Colonic mucosa (tissue), 4 donors: Measurements from ENCODE around the gene EZH1. TPM values are rescaled to one million over a fixed set of nuclear protein-coding genes. Genes with fewer than 3 reads are reported as not detected.

Experiments
- DNase-seq: peaks from one replicate; pipeline ENCODE4 v3.0.0-alpha.2; 2020
- H3K27ac ChIP-seq: fragments of 200-600 bp; one replicate; pipeline ENCODE4 v1.8.0; 2021
- H3K27me3 ChIP-seq: fragments of 200-600 bp; one replicate; pipeline ENCODE4 v1.8.0; 2021
- H3K36me3 ChIP-seq: fragments of 200-600 bp; one replicate; pipeline ENCODE4 v1.8.0; 2021
- H3K4me1 ChIP-seq: fragments of 200-600 bp; one replicate; pipeline ENCODE4 v1.8.0; 2021; ENCODE audit warnings: mild to moderate bottlenecking
- H3K4me3 ChIP-seq: fragments of 200-600 bp; one replicate; pipeline ENCODE4 v1.8.0; 2021
- H3K9ac ChIP-seq, 2 donors: one replicate each; pipeline ENCODE4 v1.7.0; 2013; ENCODE audit warnings: control low read depth in 2 of 2, low read depth in 2 of 2, low read length in 2 of 2
- H3K9me3 ChIP-seq: fragments of 200-600 bp; one replicate; pipeline ENCODE4 v1.8.0; 2021
- CTCF ChIP-seq: fragments of 200-600 bp; IDR thresholded peaks from one replicate; pipeline ENCODE4 v1.8.0; 2022; ENCODE audit warnings: antibody characterized with exemption, mild to moderate bottlenecking
- intact Hi-C: fragments of 100-400 bp; cut with DNase I; formaldehyde crosslinking; loops from one replicate; pipeline ENCODE4 v1.14.1; 2022
- total RNA-seq, 2 donors: library from RNA; stranded (reverse); fragmentation: NEBNext Ultra II Directional in 1 of 2; extraction: Animal tissue kit (Norgen Biotek cat#: 25700) in 1 of 2; gene quantifications; one replicate each; pipeline ENCODE4 v1.2.1, GENCODE V29; 2021
- donor health status: healthy.
- donor health status: DM: no; HTN: no; CAD: no.
- donor health status: DM: no; HTN: no; CAD: no.

EZH1 gene
- total RNA-seq, 2 donors from 2014 or later, result 15.9 to 20.3 TPM

DNA sequence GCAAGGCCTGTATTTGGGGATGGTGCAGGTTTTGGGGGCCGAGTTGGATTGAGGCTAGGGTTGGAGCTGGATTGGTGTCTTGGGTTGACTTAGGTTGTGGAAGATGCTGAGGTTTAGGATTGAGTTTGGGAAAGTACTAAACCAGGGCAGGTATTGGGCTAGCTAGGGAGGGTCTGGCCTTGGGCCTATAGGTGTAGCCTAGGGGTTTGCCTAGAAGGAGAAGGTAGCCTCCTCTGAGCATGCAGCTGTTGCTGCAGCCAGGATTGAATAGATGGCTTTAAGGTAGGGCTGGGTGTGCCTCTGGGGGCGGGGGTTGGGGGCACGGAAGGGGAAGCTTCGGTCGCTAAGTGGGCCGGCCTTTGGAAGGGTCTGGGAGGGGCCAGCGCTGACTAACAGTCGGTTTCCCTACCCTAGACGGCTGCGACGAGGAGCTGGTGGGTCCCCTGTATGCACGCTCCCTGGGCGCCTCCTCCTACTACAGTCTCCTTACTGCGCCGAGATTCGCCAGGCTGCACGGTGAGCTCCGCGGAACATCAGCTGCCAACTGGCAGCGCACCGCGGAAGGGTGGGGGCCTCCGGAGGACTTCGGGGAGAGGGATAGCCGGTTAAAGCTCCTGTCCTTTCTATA, 61.3 kb downstream of the EZH1 start:
- H3K36me3 ChIP-seq, result no peaks in the 10 kb centered on the region
- peaks cover 31% of the 10 kb centered on the region for H3K4me1 ChIP-seq
- intact Hi-C loops, result loop anchor here (10.0 kb wide), 1 partner anchor 99 kb away; no protein-coding TSS in a partner anchor
- H3K27ac ChIP-seq, result peak overlapping the region; percentile 59
- no peak for TF ChIP-seq CTCF
- H3K4me3 ChIP-seq, result peak overlapping the region; percentile 37
- H3K27me3 ChIP-seq, result peaks cover 7% of the 10 kb centered on the region
- DNase-seq, result no peak
- no peaks in the 10 kb centered on the region for H3K9me3 ChIP-seq
- H3K9ac ChIP-seq, result peak overlapping the region; percentile 50 to 51

GRCh38 chr17:42682722-42683403, 62.0 kb downstream of the EZH1 start:
- Histone ChIP-seq H3K9ac (peak overlapping the region; percentile 50 to 51), H3K36me3 (no peaks in the 10 kb centered on the region), H3K4me3 (peak overlapping the region; percentile 37), H3K27ac (peak overlapping the region; percentile 59), H3K27me3 (peaks cover 7% of the 10 kb centered on the region), H3K9me3 (no peaks in the 10 kb centered on the region), H3K4me1 (peaks cover 31% of the 10 kb centered on the region)
- DNase-seq, result peak; percentile 72
- no peak for TF ChIP-seq CTCF
- intact Hi-C loops, result loop anchor here (10.0 kb wide), 1 partner anchor 98 kb away; no protein-coding TSS in a partner anchor

- Histone ChIP-seq H3K27me3 (peaks cover 7% of the 10 kb centered on the region), H3K9me3 (no peaks in the 10 kb centered on the region), H3K36me3 (no peaks in the 10 kb centered on the region), H3K4me3 (peak within 1 kb of the TSS; percentile 37), H3K9ac (peak within 1 kb of the TSS; percentile 50 to 51), H3K4me1 (peaks cover 38% of the 10 kb centered on the region), H3K27ac (peak within 1 kb of the TSS; percentile 59)
- intact Hi-C loops, result loop anchor here (10.0 kb wide), 1 partner anchor 97 kb away; no protein-coding TSS in a partner anchor
- no peak for TF ChIP-seq CTCF
- peak; percentile 57 for DNase-seq
These were observed 62.7 kb downstream of the EZH1 start, which contains the start of gene CNTNAP1 for GRCh38 chr17:42681976-42682721. CNTNAP1 (plus strand) TSS chr17:42682531; CDS start chr17:42682830, 299 bp downstream.

DNA sequence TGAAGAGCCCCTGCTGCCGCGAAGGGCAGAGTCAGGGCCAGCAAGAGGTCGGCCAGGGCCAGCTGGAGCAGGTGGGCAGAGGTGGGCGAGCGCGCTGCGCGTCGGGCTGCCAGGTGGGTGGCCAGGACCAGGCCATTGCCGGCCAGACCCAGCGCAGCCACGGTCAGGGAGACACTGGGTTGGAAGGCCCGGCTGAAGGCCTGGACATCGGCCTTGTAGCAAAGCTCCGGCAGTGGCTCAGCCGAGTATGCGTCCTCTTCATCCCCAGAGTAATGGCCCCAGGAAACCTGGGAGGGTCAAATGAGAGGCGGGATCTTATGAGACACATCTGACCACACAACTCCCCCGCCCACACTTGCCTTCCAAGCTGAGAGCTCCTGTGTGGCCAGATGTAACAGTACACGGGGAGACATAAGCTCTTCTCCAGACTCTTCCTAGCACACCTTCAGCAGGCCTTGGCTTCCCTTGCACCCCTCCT, 64.5 kb downstream of the EZH1 start:
- intact Hi-C loops, result loop anchor here (10.0 kb wide), 1 partner anchor 96 kb away; no protein-coding TSS in a partner anchor
- Histone ChIP-seq H3K9ac (peak overlapping the region; percentile 26 to 68), H3K9me3 (no peaks in the 10 kb centered on the region), H3K27ac (peak overlapping the region; percentile 95), H3K4me3 (peak overlapping the region; percentile 38), H3K27me3 (peaks cover 7% of the 10 kb centered on the region), H3K4me1 (peaks cover 41% of the 10 kb centered on the region), H3K36me3 (no peaks in the 10 kb centered on the region)
- no peak for TF ChIP-seq CTCF
- no peak for DNase-seq
